GM21576 (cell line): Measurements from ENCODE around the gene GABRR2.
"Not testable (repeated sequence)": the region's sequence is repeated elsewhere in the genome, so short reads cannot be mapped to it uniquely, and the experiment has no call there.

Source experiments
- ATAC-seq: cut with Tn5 transposase; IDR thresholded peaks from one replicate; pipeline ENCODE4 v1.9.1; 2021; ENCODE audit warnings: mild to moderate bottlenecking, moderate library complexity; ENCODE audit not compliant: unreplicated experiment

The GABRR2 gene

DNA sequence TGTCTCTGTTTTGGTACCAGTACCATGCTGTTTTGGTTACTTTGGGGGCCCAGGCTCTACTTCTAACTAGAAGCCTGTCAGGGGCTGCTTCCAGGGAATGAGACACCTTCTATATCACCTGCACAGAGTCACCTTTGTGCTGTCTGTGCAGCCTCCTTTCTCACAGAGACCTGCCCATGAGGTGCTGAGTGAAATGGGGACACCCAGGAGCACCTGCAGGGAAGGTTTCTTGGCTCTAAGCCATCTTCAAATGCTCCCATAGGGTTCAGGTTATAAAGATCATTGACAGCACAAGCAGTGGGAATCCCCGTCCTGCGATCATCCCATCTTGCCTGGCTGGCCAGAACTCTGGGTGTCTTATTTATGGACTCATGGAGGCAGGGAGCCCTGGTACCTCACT lies 19.1 kb downstream of the GABRR2 start:
- no peak for ATAC-seq

DNA sequence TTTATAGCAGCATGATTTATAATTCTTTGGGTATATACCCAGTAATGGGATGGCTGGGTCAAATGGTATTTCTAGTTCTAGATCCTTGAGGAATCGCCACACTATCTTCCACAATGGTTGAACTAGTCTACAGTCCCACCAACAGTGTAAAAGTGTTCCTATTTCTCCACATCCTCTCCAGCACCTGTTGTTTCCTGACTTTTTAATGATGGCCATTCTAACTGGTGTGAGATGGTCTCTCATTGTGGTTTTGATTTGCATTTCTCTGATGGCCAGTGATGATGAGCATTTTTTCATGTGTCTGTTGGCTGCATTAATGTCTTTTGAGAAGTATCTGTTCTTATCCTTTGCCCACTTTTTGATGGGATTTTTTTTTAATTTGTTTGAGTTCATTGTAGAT lies 20.0 kb downstream of the GABRR2 start:
- not testable (repeated sequence) for ATAC-seq

DNA sequence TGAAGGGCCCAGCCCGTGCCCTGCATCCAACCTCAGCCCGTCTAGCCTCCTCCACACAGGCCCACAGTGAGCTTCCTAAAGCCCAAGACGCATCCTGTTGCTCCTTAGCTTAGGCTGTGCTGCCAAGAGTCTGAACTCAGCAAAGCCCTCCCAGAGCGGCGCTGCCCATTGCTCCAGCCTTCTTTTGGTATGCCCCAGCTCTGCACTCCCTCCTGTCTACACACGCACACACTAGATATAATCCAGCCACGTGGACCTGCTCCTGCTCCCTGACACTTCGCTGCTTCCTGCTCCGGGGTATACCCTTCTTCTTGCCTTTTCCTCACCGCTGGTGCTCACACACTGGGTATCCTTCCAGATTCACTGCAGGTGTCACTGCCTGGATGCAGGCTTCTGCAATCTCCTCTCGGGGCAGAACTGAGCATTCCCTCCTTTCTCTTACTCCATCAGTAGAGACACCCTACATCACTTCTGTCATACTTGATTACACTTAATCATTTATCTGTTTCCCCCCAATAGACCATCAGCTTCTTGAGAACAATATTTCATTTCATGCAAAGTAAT lies 23.8 kb downstream of the GABRR2 start:
- no peak for ATAC-seq

DNA sequence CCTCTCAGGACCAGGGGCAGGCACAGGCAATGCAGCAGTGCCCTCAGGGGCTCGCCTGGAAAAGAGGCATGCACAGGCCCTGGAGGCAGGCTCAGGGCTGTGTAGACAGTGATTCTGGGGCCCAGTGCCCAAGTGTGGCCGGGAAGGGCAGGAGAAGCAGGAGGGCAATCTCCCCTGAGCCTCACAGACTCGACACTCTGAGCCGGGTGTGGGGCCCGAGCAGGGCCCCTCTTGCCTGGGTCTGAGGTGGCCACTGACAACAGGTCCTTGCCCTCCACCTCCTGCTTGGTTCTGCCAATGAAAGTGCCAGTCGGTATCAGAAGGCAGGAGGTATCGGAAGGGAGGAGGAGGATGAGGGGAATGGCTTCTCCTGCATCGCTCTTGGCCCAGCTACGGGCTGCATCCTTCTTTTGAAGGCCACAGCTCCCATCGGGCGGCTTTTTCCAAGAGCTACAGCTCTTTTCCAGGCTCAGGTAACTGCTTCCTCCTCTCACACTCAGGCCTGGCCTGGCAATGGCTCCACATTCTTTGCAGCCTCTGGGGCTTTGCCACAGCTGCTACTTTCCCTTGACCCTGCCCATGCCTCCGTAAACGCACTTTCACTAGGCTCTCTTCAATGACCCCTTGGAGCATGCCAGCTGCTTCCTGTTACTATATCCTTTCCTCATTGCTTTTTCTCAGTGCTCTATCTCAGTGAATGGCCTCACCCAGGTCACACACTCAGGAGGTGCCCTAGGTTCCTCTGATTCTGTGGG lies 24.5 kb downstream of the GABRR2 start:
- no peak for ATAC-seq

- no peak for ATAC-seq
These were observed 25.4 kb downstream of the GABRR2 start for GRCh38 chr6:89289710-89290109.

DNA sequence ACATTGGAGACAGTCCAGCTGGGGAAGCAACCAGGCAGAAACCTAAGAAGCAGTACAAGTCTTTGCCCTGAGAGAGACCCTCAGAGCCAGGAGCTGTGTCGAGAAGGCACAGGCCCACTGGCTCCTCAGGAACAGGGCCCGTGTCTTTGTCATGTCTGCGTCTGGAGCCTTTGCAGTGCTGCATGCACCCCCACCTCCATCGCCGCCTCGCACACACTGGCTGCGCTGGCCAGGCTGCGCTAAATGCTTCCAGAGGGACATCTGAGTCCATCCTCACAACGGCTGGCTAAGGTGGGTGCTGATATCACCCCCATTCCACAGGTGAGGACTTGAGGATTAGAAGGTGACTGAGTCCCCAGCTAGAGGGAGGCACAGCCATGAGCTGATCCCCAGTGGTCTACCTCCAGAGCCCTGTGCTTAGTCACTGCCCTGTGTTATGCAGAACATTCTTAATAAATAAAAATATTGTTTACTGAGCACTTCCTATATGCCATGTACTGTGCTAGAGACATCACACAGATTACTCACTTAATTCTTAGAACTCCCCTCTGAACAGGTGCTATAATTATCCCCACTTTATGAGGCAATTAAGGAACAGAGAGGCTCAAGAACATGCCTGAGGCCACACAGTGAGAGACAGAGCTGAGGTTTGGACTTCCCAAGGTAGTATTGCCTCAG lies 27.6 kb downstream of the GABRR2 start:
- no peak for ATAC-seq

- no peak for ATAC-seq
These were observed 28.6 kb downstream of the GABRR2 start for GRCh38 chr6:89286516-89286915.

- ATAC-seq = no peak
These were observed 29.9 kb downstream of the GABRR2 start for GRCh38 chr6:89284963-89285735.

DNA sequence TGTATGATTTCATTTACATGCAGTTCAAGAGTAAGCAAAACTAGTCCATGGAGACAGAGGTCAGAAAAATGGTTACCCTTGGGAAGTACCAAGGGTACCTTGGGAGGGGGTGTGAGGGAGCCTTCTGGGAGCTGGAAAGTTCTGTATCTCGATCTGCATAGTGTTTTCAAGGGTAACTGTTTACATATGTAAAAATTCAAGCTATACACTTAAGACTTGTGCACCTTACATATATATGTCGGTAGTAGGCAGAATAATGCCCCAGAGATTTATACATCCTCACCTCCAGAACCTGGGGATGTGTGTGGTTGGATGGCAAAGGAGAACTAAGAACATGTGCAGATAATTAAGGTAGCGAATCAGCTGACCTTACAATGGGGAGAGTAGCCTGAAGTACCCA lies 31.0 kb downstream of the GABRR2 start:
- no peak for ATAC-seq

GRCh38 chr6:89282749-89283148 lies 32.4 kb downstream of the GABRR2 start:
- ATAC-seq = no peak

DNA sequence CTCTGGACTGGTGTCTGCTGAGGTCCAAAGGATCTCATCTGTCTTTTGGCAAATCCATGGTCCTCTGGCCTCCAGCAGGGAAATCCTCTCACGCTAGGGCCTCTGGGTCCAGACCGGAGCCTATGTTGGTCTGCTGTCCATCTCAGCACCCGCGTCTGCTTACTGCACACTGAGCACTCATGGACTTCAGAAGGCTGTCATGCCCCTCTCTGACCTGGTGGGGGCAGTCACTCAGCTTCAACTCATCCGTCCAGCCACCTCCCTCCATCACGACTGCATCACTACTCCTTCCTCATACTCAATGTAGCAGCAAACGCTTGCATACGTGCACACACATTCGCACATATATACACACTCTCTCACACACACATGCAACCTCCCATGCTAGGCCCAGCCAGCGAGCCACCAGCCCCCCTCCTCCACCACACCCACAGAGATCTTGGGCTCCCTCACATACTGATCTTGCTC lies 33.3 kb downstream of the GABRR2 start:
- peak; percentile 98 for ATAC-seq

- ATAC-seq = no peak
These were observed 36.1 kb downstream of the GABRR2 start for GRCh38 chr6:89278956-89279355.

- no peak for ATAC-seq
These were observed 39.2 kb downstream of the GABRR2 start for GRCh38 chr6:89275900-89276299.

GRCh38 chr6:89273816-89274215 lies 41.3 kb downstream of the GABRR2 start:
- ATAC-seq = no peak

- no peak for ATAC-seq
These were observed 42.5 kb downstream of the GABRR2 start for GRCh38 chr6:89272596-89272995.

DNA sequence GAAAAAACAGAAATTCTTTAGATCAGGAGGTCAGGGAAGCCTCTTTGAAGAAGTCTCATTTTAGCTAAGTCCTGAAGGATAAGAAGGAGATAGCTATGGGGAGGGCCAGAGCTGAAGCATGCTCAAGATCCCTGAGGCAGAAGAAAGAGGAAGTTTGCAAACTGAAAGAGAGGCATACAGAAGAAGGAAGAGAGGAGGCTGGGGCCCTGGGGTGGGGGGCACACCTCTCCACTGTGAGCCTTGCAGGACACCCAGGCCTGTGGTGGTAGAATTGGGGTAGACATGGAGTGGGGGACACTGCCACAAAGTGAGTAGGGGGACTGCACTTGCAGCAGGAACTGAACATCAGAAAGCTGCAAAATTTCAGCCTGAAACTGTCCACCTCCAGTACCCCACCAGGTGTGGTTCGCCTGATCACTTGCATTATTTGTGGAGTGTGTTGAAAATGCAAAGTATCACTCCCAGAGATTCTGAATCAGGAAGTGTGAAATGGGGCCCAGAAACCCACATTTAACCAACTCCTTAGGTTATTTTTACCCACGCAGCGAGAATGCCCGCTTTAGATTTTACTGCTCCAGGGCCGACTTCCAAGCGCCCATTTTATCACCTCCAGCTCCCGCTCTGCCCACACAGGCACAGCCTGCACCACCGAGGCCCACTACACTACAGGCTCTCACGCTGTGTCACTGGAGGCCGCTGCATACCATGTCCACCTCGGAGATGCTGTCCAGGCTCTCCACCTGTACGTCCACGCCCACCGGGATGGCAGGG lies 44.0 kb downstream of the GABRR2 start:
- peak; percentile 58 for ATAC-seq

DNA sequence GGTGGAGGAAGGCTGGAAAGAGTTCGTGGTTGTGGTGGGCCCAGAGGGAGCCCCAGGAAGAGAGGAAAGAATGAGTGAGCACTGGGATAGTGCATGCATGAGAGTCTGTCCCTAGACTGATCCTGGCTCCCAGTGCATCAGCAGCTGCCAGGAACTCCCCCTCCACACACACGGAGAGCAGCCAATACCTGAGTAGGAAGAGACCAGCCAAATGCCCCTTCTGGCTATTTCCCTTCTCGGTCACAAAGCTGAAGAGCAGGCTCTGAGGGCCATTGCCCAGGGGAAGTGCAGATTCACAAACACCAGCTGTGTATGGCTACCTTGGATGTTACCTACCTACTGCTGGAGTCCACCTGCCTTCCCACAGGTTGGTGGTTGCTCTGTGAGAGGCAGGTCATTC lies 45.1 kb downstream of the GABRR2 start:
- ATAC-seq = no peak

GRCh38 chr6:89269252-89269651 lies 45.8 kb downstream of the GABRR2 start:
- no peak for ATAC-seq

- no peak for ATAC-seq
These were observed 46.3 kb downstream of the GABRR2 start for GRCh38 chr6:89268776-89269175.

- ATAC-seq = no peak
These were observed 47.2 kb downstream of the GABRR2 start for GRCh38 chr6:89267918-89268317.

- ATAC-seq = no peak
These were observed 50.8 kb downstream of the GABRR2 start for GRCh38 chr6:89264296-89264695.
